NOMO-1 treated with dmso at 0.1 percent for 144 hours (cell line): ENCODE measurements around the gene SELPLG.
A peak's percentile ranks its signal among the peaks of the same experiment; 100 is the strongest.
"Not testable (repeated sequence)": the region's sequence is repeated elsewhere in the genome, so short reads cannot be mapped to it uniquely, and the experiment has no call there.

Experiments
- DNase-seq: peaks from one replicate; lab custom pipeline; 2025; ENCODE audit not compliant: unreplicated experiment; lab: John Stamatoyannopoulos, UW

SELPLG gene, protein sequence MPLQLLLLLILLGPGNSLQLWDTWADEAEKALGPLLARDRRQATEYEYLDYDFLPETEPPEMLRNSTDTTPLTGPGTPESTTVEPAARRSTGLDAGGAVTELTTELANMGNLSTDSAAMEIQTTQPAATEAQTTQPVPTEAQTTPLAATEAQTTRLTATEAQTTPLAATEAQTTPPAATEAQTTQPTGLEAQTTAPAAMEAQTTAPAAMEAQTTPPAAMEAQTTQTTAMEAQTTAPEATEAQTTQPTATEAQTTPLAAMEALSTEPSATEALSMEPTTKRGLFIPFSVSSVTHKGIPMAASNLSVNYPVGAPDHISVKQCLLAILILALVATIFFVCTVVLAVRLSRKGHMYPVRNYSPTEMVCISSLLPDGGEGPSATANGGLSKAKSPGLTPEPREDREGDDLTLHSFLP

GRCh38 chr12:108633534-108634248, at the start of gene SELPLG:
Gene SELPLG (minus strand): TSS chr12:108633894. CDS start chr12:108624307, 9,587 bp downstream.
- peak; percentile 93 for DNase-seq

GRCh38 chr12:108681317-108681716, 47.6 kb upstream of the SELPLG start:
- no peak for DNase-seq

DNA sequence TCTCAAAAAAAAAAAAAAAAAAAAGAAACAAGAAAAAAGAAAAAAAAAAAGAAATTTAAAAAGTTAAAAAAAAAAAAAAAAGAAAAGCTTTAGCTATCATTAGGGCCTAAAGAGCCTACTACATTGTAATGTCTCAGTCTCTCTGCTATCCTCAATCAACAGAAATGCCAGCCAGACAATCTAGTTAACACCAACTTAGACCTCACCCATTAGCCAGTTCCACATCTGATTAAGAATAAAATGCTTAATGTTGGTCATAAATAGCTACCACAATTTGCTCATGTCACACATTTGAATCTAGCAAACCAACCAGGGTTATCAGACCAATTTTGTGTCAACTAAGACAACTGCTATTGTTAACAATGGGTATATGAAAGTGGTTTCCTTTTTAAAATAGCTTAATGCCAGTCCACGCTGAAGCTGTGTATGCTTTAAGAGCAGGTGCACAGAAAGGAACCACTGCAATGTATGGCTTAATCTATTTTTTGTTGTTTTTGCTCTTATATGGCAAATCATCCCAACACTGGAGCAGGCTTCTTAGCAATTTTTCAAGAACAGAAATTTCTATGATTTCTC, 45.5 kb upstream of the SELPLG start:
- no peak for DNase-seq

GRCh38 chr12:108678104-108678730, 44.5 kb upstream of the SELPLG start:
- DNase-seq, result no peak

GRCh38 chr12:108677381-108677780, 43.7 kb upstream of the SELPLG start:
- DNase-seq, result no peak

DNA sequence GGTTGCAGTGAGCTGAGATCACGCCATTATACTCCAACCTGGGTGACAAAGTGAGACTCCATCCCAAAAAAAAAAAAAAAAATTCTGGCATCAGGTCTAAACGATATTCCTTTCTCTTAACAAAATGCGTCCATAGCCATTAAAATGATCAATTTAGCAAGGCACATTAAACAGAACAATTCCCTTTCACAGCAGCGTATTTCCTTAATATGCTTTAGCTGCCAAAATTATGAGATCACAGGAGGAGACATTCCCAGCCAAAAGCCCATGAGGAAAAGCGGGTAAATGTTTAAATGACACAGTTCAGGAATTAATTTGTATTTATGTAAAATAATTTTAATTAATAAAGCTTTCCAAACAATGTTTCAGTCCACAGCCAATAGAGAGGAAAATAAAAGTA, 43.0 kb upstream of the SELPLG start:
- DNase-seq, result no peak

GRCh38 chr12:108675792-108676191, 42.1 kb upstream of the SELPLG start:
- DNase-seq, result no peak

- DNase-seq, result no peak
Observed at GRCh38 chr12:108672054-108672453, 38.4 kb upstream of the SELPLG start.

GRCh38 chr12:108671110-108671509, 37.4 kb upstream of the SELPLG start:
- DNase-seq, result no peak

DNA sequence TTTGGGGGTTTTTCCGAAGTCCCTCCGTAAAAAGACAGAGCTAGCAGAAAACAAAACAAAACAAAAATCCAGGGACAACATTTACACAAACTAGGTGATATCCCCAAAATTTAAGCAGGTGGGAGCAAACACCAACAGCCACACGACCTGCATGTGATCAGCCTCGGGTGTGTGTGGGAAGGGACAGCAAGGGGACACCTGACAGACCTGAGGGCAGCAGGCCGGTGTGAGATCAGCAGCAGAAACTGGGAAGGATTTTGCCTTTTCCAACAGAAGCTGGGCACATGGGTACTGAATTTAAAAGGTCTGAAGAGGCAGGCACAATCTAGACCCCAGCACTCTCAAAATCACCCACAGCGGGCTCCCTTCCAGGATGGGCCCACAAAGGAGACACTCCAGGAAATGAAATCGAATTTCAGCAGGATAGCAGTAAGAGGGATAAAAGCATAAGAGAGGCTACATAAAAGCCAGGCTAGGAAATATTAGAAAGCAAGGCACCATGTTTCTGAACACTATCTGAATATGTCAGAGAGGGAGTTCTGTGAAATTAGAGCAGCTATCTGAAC, 36.5 kb upstream of the SELPLG start:
- no peak for DNase-seq

DNA sequence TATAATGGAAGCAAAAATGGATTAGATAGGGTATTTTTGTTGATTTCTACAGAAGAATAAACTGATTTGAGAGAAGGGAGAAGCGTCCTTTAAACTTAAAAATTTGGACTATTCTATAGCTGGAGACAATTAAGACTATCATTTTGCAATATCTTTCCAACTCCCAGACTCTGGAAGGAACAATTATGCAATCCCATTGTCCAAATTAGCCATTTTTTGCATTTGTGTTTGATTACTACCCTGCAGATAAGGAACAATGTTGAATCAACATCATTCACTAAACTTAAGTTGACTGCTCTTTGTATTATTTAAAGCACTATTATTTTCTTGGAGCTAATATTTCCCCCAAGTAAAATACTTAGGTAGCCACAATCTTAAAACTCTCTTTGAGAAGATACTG, 34.8 kb upstream of the SELPLG start:
- no peak for DNase-seq

- no peak for DNase-seq
Observed at GRCh38 chr12:108668063-108668462, 34.4 kb upstream of the SELPLG start.

GRCh38 chr12:108667349-108667748, 33.7 kb upstream of the SELPLG start:
- DNase-seq, result no peak

DNA sequence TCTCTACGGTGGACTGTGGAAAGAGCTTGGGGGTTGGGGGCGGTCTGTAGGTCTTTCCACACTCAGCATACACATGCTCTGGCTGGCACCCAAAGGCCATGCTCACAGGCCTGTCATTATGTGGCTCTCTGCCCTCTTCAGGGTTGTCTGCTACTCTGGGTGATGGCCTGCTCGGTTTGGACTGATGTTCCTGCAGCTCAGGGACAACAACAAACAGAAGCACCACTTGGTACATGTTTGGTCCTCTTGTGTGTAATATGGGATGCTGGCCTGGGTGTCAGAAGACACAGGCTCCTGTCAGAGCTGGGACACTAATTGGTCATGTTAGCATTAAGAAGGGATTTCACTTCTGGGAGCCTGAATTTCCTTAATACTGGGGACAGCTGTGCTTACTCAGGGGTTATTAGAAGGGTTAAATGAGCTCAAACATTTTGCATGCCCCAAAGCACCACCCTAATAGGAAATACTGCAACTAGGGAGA, 32.7 kb upstream of the SELPLG start:
- no peak for DNase-seq

GRCh38 chr12:108665608-108666202, 32.0 kb upstream of the SELPLG start:
- DNase-seq, result no peak

DNA sequence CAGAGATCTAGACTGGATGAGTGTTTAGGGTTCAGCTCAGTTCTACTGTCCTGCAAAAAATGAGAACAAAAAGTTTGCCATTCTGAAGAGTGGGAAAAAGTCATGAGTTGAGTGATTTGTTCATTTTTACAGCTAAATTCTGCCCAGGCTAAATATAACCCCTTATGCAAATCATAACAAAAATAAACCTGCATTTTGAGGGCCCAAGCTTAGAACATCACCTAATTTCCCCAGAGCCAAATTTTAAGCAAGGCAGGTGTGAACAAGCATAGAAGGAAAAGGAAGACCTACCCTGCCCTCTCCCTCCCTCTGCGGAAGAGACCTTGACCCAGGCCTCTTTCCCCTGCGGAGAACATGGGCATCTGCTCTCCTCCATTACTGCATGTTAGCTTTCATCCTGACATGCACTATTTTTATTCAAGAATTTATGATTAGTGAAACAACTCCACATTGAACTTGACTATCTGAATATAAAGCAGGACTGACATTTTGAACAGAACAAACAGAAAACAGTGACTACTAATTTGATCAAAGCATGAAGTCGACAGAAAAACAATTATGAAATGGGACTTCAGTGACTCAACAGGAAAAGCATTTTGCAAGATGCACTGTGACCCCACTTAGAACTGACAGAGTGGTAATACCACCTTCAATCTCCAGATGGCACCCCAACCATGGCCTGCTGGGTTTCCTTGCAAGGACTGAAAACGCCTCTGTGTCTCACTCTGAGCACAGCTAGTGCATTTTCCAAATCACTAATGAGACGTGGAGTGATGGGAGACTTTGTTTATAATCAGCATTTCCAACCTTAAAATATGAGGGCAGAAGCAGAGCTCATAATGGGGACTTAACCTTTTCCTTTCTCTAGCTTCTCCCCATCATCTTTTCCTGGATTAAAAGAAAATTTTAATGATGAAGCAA, 30.9 kb upstream of the SELPLG start:
- peak; percentile 79 for DNase-seq

- DNase-seq, result no peak
Observed at GRCh38 chr12:108663324-108664015, 29.8 kb upstream of the SELPLG start.

GRCh38 chr12:108658115-108658514, 24.4 kb upstream of the SELPLG start:
- DNase-seq, result not testable (repeated sequence)

- DNase-seq, result no peak
Observed at GRCh38 chr12:108657130-108657745, 23.5 kb upstream of the SELPLG start.
